Measurements from ENCODE around the gene RNASET2.
A peak's percentile ranks its signal among the peaks of the same experiment; 100 is the strongest.

Gene RNASET2, protein sequence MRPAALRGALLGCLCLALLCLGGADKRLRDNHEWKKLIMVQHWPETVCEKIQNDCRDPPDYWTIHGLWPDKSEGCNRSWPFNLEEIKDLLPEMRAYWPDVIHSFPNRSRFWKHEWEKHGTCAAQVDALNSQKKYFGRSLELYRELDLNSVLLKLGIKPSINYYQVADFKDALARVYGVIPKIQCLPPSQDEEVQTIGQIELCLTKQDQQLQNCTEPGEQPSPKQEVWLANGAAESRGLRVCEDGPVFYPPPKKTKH

DNA sequence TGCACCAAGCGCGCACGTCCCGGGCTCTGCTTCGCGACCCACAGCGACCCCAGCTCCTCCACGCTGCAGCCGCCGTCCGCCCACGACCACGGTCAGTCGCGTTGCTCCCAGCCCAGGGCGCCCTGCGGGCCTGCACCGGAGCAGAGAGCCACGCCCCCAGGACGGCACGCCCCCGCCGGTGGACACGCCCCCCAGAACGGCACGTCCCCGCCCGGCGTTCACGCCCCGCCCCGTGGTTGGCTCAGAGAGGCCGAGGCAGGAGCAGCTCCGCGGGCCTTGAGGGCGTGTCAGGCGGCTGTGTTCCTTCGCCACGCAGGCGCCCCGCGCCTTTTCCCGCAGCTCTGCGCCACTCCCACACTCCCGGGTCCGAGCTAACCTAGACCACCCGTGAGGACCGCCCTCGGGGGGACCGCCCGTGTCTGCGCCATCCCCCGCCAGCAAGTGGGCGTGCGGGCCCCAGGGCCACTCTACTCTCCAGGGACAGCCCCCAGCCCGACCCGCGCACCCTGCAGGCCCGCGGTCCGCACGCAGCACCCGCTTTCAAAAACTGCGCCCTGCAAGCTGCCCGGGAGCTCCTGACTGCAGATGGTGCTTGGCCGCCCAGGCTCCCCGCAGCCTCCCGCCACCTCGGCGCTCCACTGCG lies at the start of gene RNASET2:
Gene RNASET2, minus strand, starts transcription at position 107 of the 643 bp plus-strand sequence. CDS start 368 bp downstream, outside the sequence.
- DNase-seq = peak; percentile 100

DNA sequence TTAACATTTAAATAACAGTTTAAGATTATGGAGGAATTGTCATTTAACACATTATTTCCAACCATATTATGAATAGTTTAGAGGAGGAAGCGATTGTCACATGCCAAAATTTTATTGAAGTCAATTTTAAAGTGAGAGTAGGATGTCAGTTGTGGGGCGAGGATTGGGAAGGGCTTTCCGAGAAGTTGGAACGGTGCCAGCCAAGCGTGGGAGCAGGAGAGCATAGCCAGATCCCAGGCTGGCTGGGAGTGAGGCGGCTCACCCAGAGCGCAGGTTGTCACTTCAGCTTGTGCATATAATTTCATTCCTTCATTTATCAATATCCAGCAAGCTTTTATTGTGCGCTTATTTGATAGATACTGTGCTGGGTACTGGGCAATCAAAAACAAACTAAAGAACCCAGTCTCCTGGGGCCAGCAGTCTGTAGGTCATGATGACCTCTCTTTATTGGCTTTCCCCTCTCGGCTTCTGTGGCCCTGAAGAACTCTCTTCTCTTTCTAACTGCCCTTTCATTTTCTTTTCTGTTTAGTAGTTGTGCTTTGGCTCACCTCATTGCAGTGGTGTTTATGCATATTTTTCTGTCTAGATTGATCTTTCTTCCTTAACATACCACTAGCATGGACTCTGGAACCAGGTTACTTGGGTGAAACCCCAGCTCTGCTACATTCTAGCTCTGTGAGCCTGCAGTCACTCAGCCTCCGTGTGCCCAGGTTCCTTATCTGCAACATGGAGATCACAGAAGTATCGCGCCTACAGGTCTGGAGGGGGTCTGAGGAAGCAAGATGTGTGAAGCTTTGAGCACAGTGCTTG lies 49.2 kb upstream of the RNASET2 start:
- DNase-seq = no peak

DNA sequence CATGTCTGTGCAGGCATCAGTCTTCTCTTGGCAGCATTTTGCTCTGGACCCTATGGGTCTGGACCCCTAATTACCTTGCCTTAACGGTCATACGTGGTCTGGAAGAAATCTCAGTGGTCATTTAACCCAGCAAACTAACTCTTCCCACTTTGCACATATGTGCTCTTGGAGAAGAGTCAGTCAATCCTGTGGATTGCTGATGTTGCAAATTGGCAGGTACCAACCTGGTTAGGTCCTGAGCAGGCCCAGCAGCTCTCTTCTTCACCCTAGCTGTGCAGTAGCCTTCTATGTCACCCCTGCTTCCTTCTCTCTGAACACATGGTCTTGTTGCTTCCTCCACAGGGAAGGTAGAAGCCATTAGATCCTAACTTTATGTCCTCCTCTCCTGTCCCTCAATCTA lies 44.4 kb upstream of the RNASET2 start:
- no peak for DNase-seq

DNA sequence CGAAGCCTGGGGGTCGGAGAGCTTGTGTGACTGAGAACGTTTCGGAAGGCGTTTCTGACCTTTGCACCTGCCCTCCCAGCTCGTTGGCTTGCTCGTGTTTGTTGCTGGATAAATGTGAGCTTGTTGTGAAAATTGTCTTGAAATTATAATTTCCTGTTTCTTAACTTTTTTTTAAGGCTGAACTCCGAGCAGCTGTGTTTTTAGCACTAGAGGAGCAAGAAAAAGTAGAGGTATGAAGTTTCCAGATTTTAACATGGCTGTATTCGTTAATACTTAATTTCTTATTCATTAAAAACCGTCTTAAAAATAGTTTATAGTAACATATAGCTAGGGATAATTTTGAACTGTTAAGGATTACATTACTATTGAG lies 43.5 kb upstream of the RNASET2 start:
- DNase-seq = no peak

DNA sequence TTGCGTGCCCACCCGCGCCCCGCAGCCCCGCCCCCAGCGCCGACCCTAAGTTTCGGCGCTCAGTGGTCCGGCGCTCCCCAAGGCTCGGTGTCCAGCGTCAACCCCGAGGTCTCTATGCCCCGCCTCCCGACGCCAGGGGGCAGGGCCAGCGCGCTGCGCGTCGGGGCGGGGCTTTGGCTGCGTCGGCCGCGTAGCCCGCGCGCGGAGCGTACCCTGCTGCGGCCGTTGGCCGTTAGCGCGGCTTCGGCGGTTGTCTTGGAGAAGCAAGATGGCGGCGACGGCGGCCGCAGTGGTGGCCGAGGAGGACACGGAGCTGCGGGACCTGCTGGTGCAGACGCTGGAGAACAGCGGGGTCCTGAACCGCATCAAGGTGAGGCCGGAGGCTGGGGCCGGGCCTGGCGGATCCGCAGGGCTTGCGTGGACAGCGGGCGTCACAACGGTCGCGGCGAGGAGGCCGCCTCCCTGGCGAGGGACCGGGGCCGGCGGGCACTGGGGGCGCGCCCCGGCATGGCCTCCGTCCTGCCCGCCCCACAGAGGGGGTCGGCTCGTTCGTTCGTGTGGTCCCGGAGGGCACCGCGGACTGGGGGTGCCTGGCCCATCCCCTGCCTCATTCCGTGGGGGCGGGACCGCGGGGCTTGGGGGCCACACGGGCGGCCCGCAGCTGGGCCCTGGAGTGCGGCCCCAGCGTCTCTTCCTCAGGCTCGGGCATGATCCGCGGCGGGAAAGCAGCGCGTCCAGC lies 43.0 kb upstream of the RNASET2 start, which contains the start of gene CEP43:
Gene CEP43, plus strand, starts transcription at position 253 of the 739 bp plus-strand sequence. Its CDS starts 16 bp downstream, at position 269.
- DNase-seq = peak; percentile 90

DNA sequence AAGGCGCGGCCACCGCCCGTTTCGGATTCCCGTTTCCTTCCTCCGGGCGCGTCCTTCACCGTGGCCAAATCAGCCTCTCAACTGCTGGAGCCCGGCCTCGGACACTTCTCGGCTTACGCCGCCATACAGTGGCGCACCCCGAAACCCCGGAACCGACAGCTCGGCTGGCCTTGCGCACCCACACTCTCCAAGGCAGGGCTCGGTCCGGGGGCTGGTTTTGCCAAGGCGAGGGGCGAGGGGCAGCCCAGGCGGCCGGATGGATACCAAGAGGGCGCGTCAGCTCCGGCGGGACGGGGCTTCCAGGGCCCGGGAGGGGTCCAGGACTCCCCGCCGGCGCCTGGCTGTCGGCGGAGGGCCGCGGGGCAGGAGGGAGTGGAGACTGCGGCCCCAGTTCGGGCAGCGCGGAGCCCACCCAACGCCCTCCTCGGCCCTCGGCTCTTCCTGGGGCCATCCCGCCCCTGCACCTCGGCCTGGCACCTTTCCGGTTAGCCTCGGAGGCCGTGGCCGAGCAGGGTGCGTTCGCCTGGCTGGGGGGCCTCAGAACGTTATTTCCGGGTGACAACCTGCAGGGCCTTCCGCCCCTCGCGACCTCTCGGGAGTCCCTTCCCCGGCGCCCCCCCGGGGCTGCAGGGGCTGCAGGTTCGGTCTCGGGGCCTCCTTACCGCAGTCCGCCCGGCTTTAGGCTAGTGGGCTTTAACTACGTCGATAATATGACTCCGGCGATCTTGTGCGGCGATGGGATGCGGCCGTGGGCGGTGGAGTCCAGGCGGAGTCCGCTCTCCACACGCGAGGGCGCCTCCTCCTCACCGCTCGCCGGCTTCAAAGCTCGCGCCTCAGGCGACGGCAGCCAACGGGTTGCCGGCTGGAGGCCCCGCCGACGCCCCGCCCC lies 42.1 kb upstream of the RNASET2 start:
- peak; percentile 21 for DNase-seq

DNA sequence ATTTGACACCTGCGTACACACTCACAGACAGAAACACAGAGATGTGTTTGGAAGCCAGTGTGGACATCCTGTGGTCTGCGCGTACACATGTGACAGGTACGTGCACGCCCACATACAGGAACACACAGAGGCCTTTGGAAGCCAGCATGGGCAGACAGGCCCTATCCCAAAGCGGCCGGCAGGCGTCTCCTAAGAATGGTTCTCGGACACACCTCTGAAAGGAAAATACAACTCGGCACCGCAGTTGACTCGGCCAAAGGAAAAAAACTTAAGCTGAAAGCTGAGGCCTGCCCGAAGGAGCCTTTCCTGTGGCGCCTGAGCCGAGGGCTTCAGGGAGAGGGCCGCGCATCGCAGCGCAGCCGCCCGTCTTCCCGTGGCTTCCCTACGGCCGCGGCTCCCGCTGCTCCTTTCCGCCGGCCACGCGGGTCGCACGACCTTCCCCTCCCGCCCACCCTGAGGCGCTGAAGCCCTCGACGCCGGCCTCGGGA lies 41.5 kb upstream of the RNASET2 start:
- peak; percentile 22 for DNase-seq

DNA sequence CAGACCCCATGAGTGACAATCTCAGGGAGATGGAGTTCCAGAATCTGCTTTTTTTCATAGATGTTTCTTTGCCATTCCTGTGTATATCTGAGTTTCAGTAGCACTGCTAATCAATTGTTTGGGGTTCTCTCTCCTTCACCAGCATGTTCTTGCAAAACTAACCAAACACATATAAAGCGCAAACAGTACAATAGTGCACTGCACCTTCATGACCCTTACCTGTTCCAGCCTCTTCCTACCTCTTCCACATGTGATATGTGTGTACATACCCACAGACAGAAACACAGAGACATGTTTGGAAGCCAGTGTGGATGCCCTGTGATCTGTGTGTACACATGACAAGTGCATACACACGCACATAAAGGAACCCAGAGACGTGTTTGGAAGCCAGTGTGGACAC lies 41.0 kb upstream of the RNASET2 start:
- no peak for DNase-seq

DNA sequence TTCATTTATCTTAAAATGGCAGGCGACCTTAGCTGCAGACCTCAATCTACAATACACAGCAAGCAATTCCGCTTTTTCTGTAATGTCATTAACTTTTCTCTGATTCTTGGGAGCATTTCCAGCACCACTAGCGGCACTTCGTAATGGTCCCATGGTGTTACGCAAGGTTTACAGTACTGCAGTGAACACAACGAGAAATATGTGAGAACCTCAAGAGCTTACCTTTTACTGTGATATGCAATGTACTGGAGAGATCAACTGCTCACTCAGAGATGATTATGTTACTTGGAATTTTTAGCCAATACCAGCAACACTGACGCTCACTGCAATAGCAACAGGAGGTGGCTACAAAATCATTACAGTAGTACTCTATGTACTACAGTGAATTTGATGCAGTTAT lies 40.1 kb upstream of the RNASET2 start:
- no peak for DNase-seq

DNA sequence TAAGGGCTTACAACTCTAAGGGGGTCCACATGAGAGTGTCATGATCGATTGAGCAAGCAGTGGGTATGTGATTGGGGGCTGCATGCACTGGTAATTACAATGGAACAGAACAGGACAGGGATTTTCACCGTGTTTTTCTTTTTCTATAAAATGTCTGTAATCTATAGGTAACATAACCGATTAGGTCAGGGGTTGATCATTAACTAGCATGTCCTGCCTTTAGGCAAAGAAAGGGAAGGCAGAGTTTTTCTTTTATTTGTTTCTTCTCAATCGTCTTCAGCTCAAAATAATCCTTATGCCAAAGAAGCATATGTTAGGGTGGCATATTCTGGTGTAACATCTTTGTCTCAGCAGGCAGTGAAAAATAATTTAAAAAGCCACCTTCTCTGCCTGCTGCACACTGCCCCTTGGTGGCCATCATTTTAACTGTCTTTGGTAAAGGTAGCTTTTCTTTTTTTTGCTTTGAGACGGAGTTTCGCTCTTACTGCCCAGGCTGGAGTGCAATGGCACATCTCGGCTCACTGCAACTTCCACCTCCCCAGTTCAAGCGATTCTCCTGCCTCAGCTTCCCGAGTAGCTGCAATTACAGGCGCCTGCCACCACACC lies 33.2 kb upstream of the RNASET2 start:
- peak; percentile 44 for DNase-seq

DNA sequence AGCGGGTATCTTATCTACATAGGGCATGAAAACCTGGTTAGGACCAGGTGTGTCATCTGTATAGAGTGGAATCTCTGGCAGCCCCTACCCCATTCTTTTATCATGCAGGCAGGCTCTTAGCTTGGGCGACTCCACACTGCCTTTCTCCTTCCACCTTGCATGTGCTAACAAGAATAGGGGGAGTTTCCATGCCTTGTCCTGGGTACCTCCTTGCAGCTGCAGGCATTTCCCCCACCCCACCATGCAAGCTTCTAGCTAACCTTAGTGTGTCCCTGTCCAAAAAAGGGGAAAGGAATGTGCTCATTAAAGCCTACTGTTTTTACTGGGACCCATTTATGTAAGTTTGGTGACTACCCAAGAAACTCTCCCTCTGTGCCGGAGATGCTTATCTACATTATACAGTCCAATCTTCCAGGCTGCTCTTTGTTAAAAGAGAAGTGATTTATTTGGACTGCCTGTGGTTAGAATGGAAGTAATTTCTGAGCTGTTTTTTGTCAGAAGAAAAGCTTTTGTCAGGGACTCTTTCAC lies 32.4 kb upstream of the RNASET2 start:
- no peak for DNase-seq

DNA sequence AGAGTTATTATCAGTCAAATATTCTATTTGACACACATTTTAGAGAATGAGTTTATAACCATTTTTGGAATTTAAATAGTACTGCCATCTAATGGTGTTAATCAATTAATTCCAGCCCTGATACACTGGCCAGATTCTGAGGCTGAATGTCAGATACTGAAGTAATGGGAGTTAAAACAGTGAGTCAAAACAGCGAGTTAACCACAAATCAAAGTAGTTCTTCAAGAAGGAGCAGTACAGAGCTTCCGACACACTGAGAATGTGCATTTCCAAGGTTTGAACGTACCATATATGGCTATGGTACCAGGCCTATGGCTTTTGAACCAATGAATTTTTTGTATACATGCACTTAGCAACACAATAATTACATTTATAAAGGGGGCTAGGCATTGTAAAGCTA lies 31.6 kb upstream of the RNASET2 start:
- no peak for DNase-seq

DNA sequence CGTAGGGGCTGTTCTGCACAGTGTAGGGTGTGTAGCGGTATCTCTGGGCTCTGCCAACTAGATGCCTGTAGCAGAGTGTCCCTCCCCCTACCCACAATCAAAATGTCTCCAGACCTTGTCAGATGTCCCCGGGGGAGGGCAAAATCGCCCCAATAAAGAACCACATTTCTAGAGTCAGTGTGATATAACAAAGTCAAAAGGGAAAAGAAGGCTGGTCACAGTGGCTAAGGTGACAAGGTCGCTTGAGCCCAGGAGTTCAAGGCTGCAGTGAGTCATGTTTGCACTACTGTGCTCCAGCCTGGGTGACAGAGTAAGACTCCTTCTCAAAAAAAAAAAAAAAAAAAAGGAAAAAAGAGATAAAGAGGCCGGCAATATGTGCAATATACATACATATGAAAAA lies 31.1 kb upstream of the RNASET2 start:
- no peak for DNase-seq

DNA sequence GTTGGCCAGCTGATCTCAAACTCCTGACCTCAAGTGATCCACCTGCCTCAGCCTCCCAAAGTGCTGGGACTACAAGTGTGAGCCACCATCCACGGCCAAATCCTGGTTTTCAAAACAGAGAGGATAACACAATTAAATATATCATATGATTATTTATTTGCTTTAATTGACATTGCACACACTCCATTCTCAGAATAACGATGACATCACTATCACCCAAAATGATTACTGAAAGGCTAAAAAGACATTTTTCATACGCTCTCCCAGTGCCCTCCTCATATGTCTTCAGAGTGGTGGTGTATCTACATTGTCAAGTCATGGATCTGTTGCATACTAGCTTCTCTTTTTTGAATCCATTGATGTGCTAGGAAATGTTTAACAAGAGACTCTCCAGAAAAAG lies 24.4 kb upstream of the RNASET2 start:
- DNase-seq = no peak

DNA sequence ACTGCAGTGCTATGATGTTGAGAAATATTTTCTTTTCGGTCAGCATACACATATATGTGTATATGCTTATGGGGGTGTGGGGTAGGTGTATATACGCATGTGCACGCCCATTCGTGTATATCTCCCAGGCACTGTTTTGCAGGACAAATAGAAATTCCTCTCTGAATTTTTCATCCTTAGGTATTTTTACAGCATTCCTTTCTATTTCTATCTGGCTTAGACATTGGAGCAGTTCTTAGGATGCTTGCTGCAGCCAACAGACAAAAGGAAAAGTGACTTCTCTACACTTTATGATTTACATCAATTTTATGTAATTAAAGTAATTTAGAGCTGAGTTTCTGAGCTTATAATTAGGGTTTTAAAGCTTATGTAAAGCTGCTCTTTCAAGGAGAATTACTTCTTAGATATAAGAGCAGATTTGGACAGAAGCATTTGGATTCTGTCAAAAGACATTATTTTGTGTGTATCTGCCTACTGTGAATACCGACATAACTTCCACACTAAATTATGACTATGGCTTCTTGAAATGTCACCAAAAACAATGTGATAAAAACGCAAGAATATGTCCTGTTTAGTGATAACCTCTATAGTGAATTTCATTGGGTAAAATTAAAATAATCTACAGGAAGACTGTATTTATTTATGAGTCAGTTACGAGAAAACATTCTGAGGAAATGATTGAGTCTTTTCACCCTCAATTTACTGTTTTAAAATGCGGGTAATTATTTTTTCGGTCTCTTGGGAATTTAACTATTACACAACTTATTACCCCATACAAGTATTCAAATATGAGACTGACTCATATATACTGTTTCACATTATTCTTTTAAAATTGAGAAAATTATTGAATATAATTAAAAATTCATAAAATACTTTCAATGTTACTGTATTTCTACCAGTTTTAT lies 21.5 kb upstream of the RNASET2 start:
- DNase-seq = no peak

DNA sequence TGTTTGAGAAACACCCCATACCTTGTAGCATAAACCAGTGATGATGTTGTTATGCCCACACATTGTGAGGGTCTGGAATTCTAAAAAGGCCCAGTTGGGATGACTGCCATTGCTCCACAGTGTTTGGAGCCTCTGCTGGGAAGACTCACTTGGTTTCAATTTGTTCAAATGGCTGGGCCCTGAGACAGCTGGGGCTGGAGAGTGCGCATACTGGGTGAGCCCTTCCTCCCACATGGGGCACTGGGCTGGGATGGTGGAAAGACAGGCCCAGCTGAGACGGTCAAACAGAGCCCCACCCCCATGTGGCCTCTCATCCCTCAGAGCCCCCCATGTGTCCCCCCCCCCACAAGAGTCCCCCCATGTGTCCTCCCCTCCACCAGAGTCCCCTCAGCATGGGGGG lies 20.3 kb upstream of the RNASET2 start:
- DNase-seq = no peak

DNA sequence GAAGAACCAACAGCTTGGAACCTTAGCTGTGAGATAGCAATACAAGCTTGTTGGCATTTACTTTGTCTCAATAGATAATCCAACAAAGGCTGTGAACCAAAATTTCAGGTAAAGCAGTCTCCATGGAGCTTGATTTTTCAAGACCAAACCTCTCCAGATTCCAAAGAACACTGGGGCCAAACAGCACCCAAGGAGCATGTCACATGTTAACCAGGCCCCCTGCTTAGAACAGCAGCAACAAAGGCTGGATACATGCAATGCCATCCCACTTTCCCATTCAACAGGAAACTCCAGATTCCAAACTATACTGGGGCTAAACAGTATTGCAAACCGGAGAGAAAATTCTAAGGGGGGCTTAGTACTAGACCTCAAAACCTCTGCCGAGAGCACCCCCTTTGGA lies 15.8 kb upstream of the RNASET2 start:
- DNase-seq = no peak

DNA sequence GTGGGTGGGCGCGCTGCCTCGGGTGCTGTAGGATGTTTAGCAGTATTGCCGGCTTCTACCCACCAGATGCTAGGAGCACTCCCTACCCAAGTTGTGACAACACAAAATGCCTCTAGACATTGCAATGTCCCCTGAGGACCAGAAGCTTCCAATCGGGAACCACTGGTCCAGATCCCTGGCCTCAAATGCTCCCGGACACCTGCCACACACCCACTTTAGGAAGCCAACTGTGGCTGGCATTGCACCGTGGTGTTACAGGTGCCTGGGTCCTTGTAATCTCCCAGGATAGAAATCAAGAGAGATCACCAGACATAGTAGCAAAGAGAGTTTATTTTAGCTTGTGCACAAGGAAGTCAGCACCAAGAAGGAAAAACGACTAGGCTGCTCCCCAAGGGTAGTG lies 14.9 kb upstream of the RNASET2 start:
- no peak for DNase-seq

DNA sequence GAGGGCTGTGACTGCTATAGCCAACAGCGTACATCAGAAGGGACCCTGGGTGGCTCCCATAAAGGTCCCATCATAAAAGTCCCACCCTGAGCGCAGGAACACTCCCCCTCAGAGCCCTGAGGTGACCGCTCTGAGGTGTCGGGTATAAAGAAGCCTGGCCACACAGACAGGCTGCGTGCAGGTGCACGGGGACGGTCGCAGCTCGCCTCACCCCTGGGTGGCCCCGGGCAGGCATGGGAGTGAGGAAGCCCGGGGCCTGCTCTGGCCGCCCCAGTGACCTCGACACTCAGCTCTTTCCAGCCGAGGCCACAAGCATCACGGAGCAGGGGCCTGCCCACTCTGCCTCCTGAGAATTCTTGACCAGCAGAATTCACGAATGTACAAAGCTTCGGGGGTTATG lies 14.4 kb upstream of the RNASET2 start:
- no peak for DNase-seq

DNA sequence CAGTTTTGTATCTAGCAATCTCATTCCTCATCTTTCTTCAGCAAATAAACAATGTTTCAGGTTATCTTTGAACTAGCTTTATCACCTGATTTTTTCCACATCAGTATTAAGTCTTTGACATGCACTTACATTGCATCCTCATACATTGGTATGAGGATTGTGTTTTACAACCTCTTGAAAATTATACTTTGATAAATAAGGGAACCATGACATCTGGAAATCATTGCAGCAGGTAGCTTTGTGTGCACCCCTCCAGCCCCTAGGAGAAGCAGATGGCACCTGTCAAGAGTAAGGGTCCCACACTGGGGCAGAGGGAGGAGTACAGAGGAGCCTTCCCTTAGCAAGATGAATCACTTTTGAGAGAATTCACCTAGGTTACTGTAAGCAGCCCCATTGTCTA lies 13.7 kb upstream of the RNASET2 start:
- DNase-seq = no peak
